Endothelial cell (in vitro differentiated cells): Measurements from ENCODE around the gene CLEC12A. TPM values are rescaled to one million over a fixed set of nuclear protein-coding genes. Genes with fewer than 3 reads are reported as not detected.
"Not testable (repeated sequence)": the region's sequence is repeated elsewhere in the genome, so short reads cannot be mapped to it uniquely, and the experiment has no call there.

Experiments used
- DNase-seq: peaks from one replicate; pipeline ENCODE4 v3.0.0; 2021; ENCODE audit warnings: low spot score
- H3K27ac Mint-ChIP-seq: one replicate; pipeline ENCODE4 v1.8.0; 2021; ENCODE audit warnings: mixed read lengths, inconsistent platforms; ENCODE audit not compliant: unreplicated experiment
- H3K27me3 Mint-ChIP-seq: one replicate; pipeline ENCODE4 v1.8.0; 2021; ENCODE audit warnings: mild to moderate bottlenecking, moderate library complexity, mixed read lengths, inconsistent platforms; ENCODE audit not compliant: unreplicated experiment
- H3K36me3 Mint-ChIP-seq: one replicate; pipeline ENCODE4 v1.8.0; 2021; ENCODE audit warnings: mild to moderate bottlenecking, low read depth, mixed read lengths, inconsistent platforms; ENCODE audit not compliant: unreplicated experiment
- H3K4me1 Mint-ChIP-seq: one replicate; pipeline ENCODE4 v1.8.0; 2021; ENCODE audit warnings: mild to moderate bottlenecking, mixed read lengths, inconsistent platforms; ENCODE audit not compliant: unreplicated experiment
- H3K4me3 Mint-ChIP-seq: one replicate; pipeline ENCODE4 v1.8.0; 2021; ENCODE audit warnings: mild to moderate bottlenecking, mixed read lengths, inconsistent platforms; ENCODE audit not compliant: unreplicated experiment
- H3K9me3 Mint-ChIP-seq: one replicate; pipeline ENCODE4 v1.8.0; 2021; ENCODE audit warnings: mixed read lengths, inconsistent platforms; ENCODE audit not compliant: unreplicated experiment
- CTCF ChIP-seq: fragments of 200-600 bp; sonication (generic); IDR thresholded peaks from one replicate; pipeline ENCODE4 v1.5.0; 2021; ENCODE audit warnings: antibody characterized with exemption; ENCODE audit not compliant: unreplicated experiment
- total RNA-seq: library from RNA; stranded (reverse); fragmentation: NEBNext Ultra II Directional; extraction: Animal tissue kit (Norgen Biotek cat#: 25700); gene quantifications from one replicate; pipeline ENCODE4 v1.2.1, GENCODE V29; 2021; ENCODE audit not compliant: unreplicated experiment

CLEC12A gene
- total RNA-seq, 1 donor from 2014 or later, result not detected

GRCh38 chr12:9961106-9961505 is 10.1 kb upstream of the CLEC12A start:
- DNase-seq, result no peak
- TF ChIP-seq CTCF, result no peak
- Mint-ChIP-seq H3K4me3 (no peak overlapping the region), H3K4me1 (no peaks in the 10 kb centered on the region), H3K27me3 (no peaks in the 10 kb centered on the region), H3K27ac (no peak overlapping the region), H3K9me3 (no peaks in the 10 kb centered on the region), H3K36me3 (no peaks in the 10 kb centered on the region)

GRCh38 chr12:9961901-9962300 is 9.3 kb upstream of the CLEC12A start:
- H3K36me3 Mint-ChIP-seq, result peaks cover 2% of the 10 kb centered on the region
- no peak for TF ChIP-seq CTCF
- no peak for DNase-seq
- H3K4me3 Mint-ChIP-seq, result no peak overlapping the region
- no peaks in the 10 kb centered on the region for H3K9me3 Mint-ChIP-seq
- peaks cover under 1% of the 10 kb centered on the region for H3K27me3 Mint-ChIP-seq
- H3K27ac Mint-ChIP-seq, result no peak overlapping the region
- no peaks in the 10 kb centered on the region for H3K4me1 Mint-ChIP-seq

- no peak for TF ChIP-seq CTCF
- peaks cover 2% of the 10 kb centered on the region for H3K27me3 Mint-ChIP-seq
- H3K4me1 Mint-ChIP-seq, result no peaks in the 10 kb centered on the region
- H3K36me3 Mint-ChIP-seq, result peaks cover 7% of the 10 kb centered on the region
- no peak overlapping the region for H3K4me3 Mint-ChIP-seq
- H3K27ac Mint-ChIP-seq, result no peak overlapping the region
- DNase-seq, result no peak
- no peaks in the 10 kb centered on the region for H3K9me3 Mint-ChIP-seq
These were observed 1.5 kb upstream of the CLEC12A start for GRCh38 chr12:9969673-9970072.

- Mint-ChIP-seq H3K27me3 (no peaks in the 10 kb centered on the region), H3K9me3 (peaks cover 8% of the 10 kb centered on the region), H3K4me1 (no peaks in the 10 kb centered on the region), H3K4me3 (no peak overlapping the region), H3K36me3 (peaks cover 9% of the 10 kb centered on the region), H3K27ac (no peak overlapping the region)
- no peak for TF ChIP-seq CTCF
- DNase-seq, result no peak
These were observed 2.7 kb downstream of the CLEC12A start for GRCh38 chr12:9973949-9974348.

- H3K27me3 Mint-ChIP-seq, H3K36me3 Mint-ChIP-seq, H3K27ac Mint-ChIP-seq, DNase-seq, H3K4me1 Mint-ChIP-seq, H3K4me3 Mint-ChIP-seq, H3K9me3 Mint-ChIP-seq: not testable (repeated sequence)
These were observed 3.5 kb downstream of the CLEC12A start for GRCh38 chr12:9974731-9975130.

GRCh38 chr12:9975614-9976013 is 4.4 kb downstream of the CLEC12A start:
- Mint-ChIP-seq H3K27ac (no peak overlapping the region), H3K36me3 (peaks cover 9% of the 10 kb centered on the region), H3K9me3 (peaks cover 8% of the 10 kb centered on the region), H3K4me1 (no peaks in the 10 kb centered on the region), H3K4me3 (no peak overlapping the region), H3K27me3 (no peaks in the 10 kb centered on the region)
- DNase-seq, result no peak
- no peak for TF ChIP-seq CTCF

- not testable (repeated sequence) for H3K27ac Mint-ChIP-seq, H3K4me1 Mint-ChIP-seq, H3K9me3 Mint-ChIP-seq, DNase-seq, H3K27me3 Mint-ChIP-seq, H3K36me3 Mint-ChIP-seq
- H3K4me3 Mint-ChIP-seq, result peak overlapping the region; percentile 37
These were observed 5.4 kb downstream of the CLEC12A start for GRCh38 chr12:9976626-9977025.
